CD4-positive, alpha-beta T cell treated with Interleukin-17A for 1 hour (primary cell): Measurements from ENCODE around the gene MMP24OS.

Experiments used
- DNase-seq: peaks from one replicate; pipeline ENCODE4 v3.0.0-alpha.2; 2020

The MMP24OS gene

GRCh38 chr20:35243986-35244385 is 33.9 kb downstream of the MMP24OS start:
- DNase-seq: no peak

- DNase-seq: no peak
Measured at GRCh38 chr20:35243317-35243716, 34.6 kb downstream of the MMP24OS start.

- DNase-seq: no peak
Measured at GRCh38 chr20:35240811-35241293, 37.1 kb downstream of the MMP24OS start.

GRCh38 chr20:35240083-35240810 is 37.7 kb downstream of the MMP24OS start:
- DNase-seq: no peak

GRCh38 chr20:35238735-35239134 is 39.2 kb downstream of the MMP24OS start:
- no peak for DNase-seq

- no peak for DNase-seq
Measured at GRCh38 chr20:35238170-35238569, 39.8 kb downstream of the MMP24OS start.

- no peak for DNase-seq
Measured at GRCh38 chr20:35237486-35237885, 40.4 kb downstream of the MMP24OS start.

- no peak for DNase-seq
Measured at GRCh38 chr20:35235881-35236280, 42.0 kb downstream of the MMP24OS start.

- DNase-seq: no peak
Measured at GRCh38 chr20:35232575-35232974, 45.3 kb downstream of the MMP24OS start.

GRCh38 chr20:35226884-35227681 is 50.8 kb downstream of the MMP24OS start:
- DNase-seq: peak; percentile 31
